GM18873 (cell line): Measurements from ENCODE around the gene ASB4.
"Not testable (repeated sequence)": the region's sequence is repeated elsewhere in the genome, so short reads cannot be mapped to it uniquely, and the experiment has no call there.

ENCODE experiments used
- ATAC-seq: cut with Tn5 transposase; IDR thresholded peaks from one replicate; pipeline ENCODE4 v1.9.1; 2021; ENCODE audit warnings: mild to moderate bottlenecking, moderate library complexity, moderate number of reproducible peaks; ENCODE audit not compliant: unreplicated experiment, low FRiP score

The ASB4 gene

DNA sequence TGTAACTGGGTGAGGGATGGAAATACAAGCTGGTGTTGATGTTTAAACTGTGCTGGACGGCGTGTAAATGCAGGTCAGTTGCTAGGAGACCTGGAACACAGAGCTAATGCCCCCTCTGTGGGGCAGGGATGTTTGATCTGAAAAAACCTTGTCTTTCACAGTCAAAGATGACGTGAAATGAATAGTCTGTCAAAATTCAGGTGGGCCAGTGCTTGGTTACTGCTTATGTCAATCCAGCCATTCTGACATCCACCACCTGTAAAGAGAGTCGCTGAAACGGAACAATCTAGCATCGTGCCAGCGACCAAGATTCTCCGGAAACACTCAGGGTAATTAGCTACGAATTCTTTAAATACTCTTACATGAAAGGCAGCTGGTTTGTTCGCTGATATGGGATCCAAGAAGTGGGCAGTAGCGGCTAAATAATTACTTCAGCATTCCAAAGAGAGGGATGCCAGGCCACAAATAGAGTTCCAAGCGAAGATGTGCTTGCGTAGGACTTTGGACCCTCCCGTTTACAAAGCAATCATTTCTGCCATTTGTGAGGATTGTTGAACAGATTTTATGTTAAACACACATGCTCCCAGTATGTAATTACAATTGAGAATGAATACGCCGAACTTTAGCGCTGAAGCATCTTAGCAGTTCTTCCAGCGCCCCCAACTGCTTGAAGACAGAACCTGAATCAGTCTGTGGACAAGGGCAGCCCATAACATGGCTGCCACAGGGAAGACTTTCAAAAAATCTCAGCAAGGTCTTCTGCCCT is 7.3 kb upstream of the ASB4 start:
- ATAC-seq = no peak

DNA sequence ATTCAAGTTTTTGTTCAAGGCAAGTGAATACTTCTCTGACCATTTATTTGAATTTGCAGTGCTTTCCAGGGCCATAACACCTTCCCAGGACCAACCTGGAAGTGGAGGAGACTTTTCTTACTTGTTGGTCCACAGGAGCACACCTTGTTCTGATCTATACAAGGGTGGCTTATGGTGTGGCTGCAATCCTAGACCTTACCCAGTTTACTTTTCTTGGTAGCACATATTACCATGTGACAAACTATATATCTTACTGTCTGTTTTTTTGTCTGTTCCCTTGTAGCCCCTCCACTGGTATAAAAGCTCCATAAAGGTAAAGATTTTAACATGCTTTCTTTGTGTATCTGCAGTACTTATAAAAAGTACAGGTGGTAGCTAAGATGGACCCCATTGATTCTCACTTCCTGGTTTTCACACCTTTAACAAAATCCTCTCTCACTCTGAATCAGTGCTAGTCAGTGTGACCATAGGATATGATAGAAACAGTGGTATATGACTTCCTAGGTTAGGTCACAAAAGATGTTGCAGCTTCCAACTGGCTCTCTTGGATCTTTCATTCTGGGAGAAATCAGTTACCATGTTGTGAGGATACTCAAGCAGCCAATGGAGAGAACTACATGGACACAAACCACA is 5.6 kb upstream of the ASB4 start:
- peak; percentile 51 for ATAC-seq

DNA sequence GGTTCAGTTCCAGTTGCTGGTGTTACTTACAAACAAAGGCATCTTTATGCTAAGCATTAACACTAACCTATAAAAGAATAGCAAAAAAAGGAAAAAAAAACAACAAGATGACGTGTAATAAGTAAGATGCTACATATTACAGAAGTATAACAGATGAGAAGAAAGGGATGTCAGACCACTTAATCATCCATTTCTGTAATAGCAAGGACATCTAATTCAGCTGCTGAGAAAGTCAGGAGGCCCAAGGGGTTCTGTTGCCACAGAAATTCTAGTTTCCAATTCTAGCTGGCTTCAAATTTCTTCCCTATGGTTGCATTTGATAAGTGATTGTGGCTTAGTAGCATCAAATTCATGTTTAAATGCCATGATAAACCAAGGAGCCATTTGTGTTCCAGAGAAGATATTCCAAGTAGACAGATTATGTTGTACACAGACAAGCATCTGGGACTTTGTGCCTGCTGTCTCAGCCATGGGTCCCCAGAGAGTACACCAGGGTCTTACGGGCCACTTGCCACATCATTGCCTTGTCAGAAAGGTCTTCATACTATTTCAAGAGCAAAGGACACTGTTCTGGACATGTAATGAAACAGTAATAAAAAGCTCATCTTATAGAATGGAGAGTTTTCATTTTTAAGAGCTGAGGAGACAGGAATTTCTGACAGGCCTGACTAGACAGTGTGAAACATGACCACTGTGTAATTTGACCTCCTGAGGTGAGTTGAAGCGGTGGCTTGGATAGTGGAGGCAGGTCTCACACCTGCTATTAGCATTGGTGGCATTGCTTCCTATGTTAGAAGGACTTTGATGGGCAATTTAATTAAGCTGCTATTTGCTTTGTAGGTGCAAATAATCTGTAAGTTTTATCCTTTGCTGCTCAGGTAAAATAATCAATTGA is 4.2 kb upstream of the ASB4 start:
- no peak for ATAC-seq

DNA sequence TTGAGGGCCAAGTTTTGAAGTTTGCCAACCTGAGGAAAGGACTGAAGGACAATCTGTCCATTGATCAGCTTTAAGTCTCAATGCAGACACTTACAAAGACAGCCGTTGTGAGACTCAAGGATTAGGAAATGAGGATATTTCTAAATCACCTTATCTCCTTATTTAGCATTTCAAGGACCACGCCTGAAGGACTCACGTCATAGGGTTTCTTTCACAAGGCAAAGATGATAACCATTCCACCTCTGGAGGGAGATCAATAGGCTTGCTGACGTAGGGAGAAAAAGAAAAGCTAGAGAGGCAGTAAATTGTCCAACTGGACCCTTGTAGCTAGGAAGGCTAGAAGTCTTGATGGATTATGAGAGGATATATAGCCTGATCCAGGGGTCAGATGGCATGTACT is 3.3 kb upstream of the ASB4 start:
- no peak for ATAC-seq

DNA sequence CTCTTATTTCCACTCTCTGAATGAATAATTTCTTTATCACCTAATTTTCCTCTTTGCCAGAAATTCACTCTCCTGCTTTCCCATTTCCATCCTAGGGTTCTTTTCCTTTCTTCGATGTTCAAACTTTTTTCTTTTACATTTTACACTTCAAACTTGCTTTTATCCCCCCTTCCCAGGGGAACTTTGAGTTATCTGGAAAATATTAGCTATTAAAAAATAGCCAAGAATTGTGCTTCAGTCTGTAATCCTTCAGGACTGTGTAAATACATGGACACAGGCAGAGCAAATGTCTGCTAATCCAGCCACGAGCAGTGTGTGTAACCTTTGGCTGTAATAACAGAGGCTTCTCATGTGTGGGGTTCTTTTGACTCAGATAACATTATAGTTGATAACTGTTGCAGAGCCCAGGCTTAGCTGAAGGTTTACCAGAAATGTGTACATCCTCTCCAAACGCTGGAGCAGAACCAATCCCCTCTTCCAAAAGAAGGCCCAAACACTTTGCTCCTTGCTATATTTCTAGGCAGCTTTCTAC is 4.6 kb downstream of the ASB4 start:
- no peak for ATAC-seq

DNA sequence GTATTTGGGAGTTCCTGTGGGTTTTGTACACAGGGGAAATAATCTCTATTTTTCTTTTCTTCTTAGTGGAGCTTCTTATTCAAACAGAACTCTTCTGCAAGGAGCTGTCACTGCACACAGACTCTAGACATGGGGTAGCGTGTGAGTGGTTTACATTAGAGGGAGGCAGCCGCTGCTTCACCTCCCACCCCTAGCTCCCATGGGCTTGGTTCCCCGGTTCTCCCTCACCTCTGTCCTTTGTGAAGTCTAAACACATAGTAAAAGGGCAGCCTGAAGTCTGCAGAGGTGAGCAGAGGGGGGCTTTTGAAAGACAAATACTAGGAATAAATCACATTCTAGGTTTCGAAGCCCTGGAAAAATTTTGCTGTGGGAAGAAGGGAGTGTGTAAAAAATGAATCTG is 5.5 kb downstream of the ASB4 start:
- ATAC-seq = no peak

DNA sequence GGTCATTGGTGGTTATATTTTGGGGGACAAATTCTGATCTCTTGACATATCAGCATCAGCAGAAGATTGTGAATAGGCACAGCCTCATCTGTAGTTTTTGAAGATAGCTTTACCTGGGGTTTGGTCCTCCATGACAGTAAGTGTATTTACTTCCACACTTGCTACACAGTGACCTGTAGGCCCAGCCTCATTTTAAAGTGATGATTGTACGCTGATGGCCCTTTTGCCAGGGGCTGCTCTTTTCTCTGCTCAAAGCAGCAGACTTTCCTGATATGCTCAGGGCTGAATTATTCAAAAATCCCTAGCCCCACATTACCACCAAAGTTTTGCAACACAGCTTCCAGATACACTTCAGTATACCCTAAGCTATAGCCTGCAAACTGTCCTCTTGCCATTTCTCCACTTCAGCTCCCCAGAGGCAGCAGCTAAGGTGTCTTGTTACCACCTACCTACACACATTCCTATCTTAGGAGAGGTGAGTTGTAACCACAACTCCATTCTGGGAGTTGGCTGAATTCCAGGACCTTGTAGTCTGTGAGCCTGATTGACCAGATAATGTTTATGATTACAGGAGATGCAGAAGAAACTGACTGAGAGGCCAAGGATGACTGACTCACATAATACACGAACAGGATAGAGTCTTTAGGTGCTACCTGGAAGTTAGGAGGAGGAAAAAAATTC is 6.0 kb downstream of the ASB4 start:
- ATAC-seq = no peak

DNA sequence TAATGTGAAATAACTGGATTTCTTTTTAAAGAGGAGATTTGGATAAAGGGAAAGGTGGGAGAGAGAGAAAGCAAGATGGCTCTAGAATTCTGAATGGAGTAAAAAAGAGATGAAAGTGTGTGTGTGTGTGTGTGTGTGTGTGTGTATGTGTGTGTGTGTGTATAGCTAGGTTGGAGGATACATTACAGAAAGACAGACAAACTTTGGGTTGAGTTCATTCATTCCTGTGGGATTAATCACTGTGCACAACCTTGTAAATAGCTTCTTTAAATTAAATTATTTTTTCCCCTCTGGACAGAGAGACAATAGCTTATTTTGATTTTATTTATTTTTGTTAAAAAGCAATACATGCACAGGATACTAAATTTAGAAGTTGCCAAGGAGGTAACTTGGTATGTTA is 7.5 kb downstream of the ASB4 start:
- no peak for ATAC-seq

DNA sequence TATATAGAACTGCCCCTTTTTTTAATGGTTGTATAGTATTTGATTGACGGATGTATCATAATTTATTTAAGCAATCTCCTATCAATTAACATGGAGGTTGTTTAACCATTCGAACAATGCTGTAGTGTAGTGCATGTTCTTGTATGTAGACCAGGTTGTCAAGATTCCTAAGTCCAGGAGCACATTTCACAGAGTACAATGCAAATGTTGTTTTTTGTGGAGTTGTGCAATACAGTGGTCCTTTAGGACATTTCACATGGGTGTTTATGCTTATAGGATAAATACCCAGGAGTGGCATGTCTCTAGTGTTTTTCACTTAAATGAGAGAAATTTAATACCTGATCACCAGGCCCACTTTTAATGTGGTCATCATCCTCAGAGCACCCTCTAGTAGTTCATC is 8.1 kb downstream of the ASB4 start:
- ATAC-seq = no peak

DNA sequence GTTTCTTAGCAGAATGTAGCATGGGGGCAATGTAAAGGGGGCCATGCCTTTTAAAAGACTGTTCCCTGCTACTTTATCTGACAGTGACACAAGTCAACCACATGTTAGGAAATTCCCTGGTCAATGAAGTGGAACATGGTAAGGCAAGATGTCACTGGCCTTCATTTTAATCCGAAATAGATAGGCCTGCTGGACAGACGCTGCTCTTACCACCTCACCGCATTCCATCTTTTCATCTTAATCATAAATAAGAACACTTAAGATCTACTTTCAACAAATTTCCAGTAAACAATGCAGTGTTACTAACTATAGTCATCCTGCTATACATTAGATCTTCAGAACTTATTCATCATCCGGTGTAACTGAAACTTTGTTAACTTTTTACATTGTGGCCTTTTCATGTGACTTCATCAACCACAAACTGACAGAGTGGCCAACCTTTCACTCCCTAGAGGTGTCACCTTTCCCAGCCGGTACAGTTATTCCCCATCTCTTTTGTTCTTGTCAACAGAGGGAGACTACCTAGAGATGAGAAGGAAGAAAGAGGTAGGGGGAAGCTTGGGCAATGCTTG is 15.6 kb downstream of the ASB4 start:
- ATAC-seq = peak; percentile 95

DNA sequence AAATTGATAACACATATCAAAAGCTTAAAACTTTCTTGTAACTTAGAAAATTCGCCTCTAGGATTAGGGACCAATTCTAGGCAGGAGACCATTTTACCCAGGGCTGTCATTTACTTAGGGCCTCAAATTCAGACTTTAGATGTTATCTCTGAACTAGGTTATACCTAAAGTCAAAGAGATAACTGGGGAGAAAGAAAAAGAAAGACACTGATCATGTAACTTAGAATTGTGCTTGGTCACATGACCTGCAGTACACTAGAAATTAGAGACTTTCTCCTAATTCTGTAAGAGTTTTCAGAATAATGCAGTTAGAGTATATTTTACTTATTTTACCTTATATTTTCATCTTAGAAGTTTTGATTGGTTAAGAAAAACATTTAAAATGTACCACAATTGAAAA is 16.7 kb downstream of the ASB4 start:
- no peak for ATAC-seq

DNA sequence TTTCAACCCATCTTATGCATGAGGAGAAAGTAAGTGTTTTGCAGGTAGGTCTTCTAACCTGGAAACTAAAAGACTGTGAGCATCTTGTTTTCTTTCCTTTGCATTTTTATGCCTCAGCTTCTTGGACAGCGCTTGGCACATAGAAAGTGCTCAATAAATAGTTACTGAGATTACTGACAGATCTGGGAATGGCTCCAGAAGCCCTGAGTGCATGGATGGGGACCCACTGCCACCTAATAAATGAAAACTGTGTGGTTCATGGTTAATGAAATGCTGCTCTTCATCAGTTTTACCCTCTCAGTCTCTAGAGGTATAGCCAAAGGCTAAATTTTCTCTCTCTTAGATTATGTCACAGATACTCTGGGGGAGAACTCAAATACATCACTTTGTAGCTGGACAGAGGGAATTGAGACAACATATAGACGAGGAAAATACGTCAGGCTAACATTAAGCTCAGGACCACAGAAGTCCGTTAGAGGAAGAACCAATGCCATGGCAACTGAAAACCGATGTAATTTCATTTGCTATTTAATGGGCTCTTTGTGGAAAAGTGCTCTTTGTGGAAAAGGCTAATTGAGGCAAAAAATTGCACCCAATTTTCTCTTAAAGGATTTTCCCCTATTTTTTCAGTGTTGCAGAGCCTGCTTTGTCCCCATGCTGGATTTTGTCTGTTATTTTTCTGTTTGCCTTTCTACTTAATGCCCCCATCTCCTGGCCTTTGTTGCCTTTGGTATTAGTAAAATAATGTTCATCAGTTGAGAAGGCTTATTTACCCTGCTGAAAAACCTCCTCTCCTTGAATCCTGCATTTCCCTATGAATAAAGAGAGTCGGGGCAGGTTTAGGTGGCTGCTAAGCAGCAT is 17.8 kb downstream of the ASB4 start:
- ATAC-seq = no peak

DNA sequence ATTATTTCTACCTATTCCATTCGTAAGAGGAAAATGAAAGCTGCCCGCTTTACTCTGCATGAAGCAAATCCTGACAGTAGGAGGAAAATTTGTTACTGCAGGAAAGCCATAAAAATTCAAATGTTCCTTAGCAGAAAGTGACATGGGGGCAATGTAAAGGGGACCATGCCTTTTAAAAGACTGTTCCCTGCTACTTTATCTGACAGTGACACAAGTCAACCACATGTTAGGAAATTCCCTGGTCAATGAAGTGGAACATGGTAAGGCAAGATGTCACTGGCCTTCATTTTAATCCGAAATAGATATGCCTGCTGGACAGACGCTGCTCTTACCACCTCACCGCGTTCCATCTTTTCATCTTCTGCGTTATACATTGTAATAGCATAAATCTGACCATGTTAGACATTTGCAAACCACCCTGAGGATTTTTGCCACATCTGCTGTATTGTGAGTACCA is 18.4 kb downstream of the ASB4 start:
- not testable (repeated sequence) for ATAC-seq

DNA sequence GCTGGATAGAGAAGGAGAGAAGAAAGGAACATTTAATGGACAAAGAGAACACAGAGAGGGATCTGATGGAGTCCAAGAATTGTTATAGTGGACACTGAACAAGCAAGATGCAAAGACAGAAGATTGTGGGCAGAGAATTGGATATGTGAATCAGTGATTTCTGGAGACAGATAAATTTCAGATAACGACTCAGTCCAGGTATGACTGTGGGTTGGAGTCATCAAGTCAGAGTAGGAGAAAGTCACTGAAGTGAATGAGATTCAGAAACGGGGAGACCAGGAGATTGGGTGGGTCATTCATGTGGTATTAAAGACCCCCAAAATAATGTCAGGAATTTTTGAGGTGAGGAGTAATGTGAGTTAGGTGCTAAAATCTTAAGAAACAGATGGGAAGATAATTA is 23.0 kb downstream of the ASB4 start:
- no peak for ATAC-seq

DNA sequence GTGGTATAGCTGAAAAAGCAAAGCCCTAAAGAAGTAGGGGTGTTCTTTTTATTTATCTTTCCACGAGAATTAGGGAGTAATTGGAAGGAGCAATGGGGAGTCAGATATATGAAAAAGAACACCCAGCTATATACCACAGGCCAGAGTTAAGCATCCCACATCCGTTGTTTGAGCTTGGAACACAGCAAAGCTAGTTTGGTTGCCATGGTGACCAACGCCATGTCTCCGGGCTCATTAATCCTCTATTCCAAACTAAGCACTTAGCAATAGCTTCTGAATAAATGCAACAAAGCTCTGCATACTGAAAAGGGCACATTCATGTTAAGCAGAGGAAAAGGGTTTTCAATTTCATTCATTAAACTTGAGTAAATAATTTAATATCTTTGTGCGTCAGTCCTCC is 23.5 kb downstream of the ASB4 start:
- no peak for ATAC-seq

DNA sequence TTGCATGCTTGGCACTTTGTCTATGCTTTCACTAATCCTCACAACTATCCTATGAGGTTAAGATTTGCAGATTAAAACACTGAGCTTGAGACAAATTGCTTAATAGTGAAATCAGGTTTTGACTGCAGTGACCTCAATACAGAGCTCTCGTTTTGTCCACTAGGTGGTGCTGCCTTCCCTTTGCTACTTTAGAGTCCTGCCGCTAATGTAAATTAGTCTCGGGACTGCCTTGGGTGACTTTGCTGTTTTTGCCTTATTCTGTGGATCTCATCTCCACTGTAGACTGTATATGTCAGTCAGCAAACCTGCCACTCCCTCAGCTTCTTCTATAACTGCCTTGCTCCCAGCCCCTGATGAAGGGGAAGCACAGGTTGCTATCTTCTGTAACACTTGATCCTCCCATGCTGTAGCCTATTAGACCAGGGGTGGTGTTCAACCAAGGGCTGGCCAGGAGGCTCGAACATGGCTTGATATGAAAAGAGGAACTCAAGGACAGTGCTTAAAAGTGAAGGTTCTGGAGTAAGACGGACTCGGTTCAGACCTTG is 26.0 kb downstream of the ASB4 start:
- peak; percentile 90 for ATAC-seq

DNA sequence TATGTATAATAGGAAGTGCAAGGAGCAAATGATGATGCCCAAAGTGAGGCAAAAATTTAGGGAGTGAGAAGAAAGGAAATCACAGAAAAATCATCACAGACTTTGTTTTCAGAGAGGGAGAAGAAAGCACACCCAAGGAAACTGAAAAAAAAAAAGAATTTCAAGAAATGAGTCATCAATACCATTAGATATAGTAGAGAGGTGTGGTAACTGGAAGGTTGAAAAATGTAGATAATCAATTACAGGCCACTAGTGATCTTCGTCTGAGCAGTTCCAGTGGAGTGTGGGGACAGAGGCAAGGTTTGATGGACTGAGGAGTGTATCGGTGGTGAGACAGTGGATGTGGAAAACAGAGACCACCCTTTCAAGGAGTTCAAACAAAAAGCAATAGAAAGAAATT is 31.7 kb downstream of the ASB4 start:
- peak; percentile 82 for ATAC-seq

DNA sequence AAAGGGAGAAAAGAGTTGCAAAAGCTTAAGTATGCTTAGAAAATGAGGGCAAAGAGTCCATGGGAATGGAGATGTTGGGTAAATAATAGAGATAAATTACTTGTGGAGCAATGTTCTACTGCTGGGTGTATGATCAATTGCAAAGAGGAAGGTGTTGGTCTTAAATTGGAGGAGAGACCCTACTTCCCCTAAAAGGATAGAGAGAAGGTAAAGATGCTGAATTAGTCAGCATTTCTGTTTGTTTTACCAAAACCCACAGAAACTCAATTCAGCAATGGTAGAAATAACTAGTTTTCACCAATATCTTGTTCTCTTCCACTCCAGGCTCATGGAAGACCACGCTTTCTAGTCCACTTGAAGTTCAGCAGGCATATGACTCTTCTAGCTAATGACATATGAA is 32.1 kb downstream of the ASB4 start:
- no peak for ATAC-seq

DNA sequence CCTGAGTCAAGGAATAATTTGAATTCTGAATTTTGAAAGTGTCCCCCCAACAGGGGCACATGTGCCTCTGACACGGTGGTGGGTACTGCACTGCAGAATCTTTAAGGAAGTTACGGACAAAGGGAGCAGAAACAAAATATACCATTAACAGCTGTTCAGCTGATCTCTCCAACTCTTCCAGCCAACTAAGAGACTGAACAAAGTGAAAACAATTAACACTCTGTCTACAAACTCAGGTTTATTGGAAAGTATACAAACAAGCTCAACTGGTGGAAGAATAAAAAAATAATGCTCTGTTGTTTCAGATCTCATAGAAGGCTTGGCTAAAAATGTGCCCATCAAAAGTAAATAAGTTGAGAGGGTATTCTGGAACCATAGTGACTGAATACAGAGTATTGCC is 34.4 kb downstream of the ASB4 start:
- no peak for ATAC-seq
